CD4-positive, alpha-beta memory T cell (primary cell): Measurements from ENCODE around the gene IFI30. TPM values are rescaled to one million over a fixed set of nuclear protein-coding genes. Genes with fewer than 3 reads are reported as not detected.

ENCODE experiments used
- CTCF ChIA-PET: fragments of 350-600 bp; sonication (Branson Sonifier 250); formaldehyde crosslinking; loops from one replicate; lab custom pipeline; 2021; ENCODE audit warnings: inconsistent platforms; ENCODE audit not compliant: partially characterized antibody; lab: Charles Lee
- POLR2A ChIA-PET: fragments of 350-600 bp; sonication (Branson Sonifier 250); formaldehyde crosslinking; loops from one replicate; lab custom pipeline; 2021; ENCODE audit not compliant: partially characterized antibody; lab: Charles Lee
- DNase-seq, 5 donors: peaks; one replicate each; pipeline versions ENCODE4 v3.0.0 to v3.0.0-alpha.2; 2020 to 2022; ENCODE audit warnings: mixed read lengths in 1 of 5
- H3K27ac ChIP-seq: one replicate; pipeline ENCODE4 v1.7.0; 2013; ENCODE audit warnings: low read depth, low read length
- H3K27me3 ChIP-seq: 2 replicates; pipeline ENCODE4 v1.7.0; 2013; ENCODE audit warnings: mild to moderate bottlenecking, low read length, moderate library complexity; ENCODE audit not compliant: insufficient read depth
- H3K36me3 ChIP-seq: 2 replicates; pipeline ENCODE4 v1.7.0; 2013; ENCODE audit warnings: mild to moderate bottlenecking, low read length, moderate library complexity; ENCODE audit not compliant: insufficient read depth
- H3K4me1 ChIP-seq: 2 replicates; pipeline ENCODE4 v1.7.0; 2013; ENCODE audit warnings: mild to moderate bottlenecking, low read length, moderate library complexity; ENCODE audit not compliant: insufficient read depth
- H3K4me3 ChIP-seq, 2 donors: one replicate each; pipeline ENCODE4 v1.7.0; 2013; ENCODE audit warnings: low read length in 2 of 2, mild to moderate bottlenecking in 1 of 2
- H3K9me3 ChIP-seq, 2 donors: one replicate each; pipeline ENCODE4 v1.7.0; 2013; ENCODE audit warnings: low read length in 2 of 2, control low read depth in 1 of 2; ENCODE audit not compliant: control insufficient read depth in 1 of 2
- H3K27ac Mint-ChIP-seq, 7 donors: one replicate each; pipeline ENCODE4 v1.8.0; 2020 to 2021; ENCODE audit warnings: mixed read lengths in 7 of 7, mild to moderate bottlenecking in 6 of 7, inconsistent platforms in 3 of 7, moderate library complexity in 3 of 7
- H3K27me3 Mint-ChIP-seq, 2 donors: one replicate each; pipeline ENCODE4 v1.8.0; 2020 to 2021; ENCODE audit warnings: mixed read lengths in 2 of 2
- H3K36me3 Mint-ChIP-seq, 2 donors: one replicate each; pipeline ENCODE4 v1.8.0; 2020 to 2021; ENCODE audit warnings: mixed read lengths in 2 of 2, inconsistent platforms in 1 of 2, mild to moderate bottlenecking in 1 of 2
- H3K4me1 Mint-ChIP-seq, 4 donors: one replicate each; pipeline ENCODE4 v1.8.0; 2020 to 2021; ENCODE audit warnings: mixed read lengths in 4 of 4, mild to moderate bottlenecking in 1 of 4
- H3K4me3 Mint-ChIP-seq, 8 donors: one replicate each; pipeline ENCODE4 v1.8.0; 2020 to 2021; ENCODE audit warnings: mixed read lengths in 8 of 8, mild to moderate bottlenecking in 7 of 8, moderate library complexity in 6 of 8, inconsistent platforms in 3 of 8
- H3K9me3 Mint-ChIP-seq, 8 donors: one replicate each; pipeline ENCODE4 v1.8.0; 2020 to 2021; ENCODE audit warnings: mixed read lengths in 8 of 8, mild to moderate bottlenecking in 5 of 8, inconsistent platforms in 3 of 8, moderate library complexity in 1 of 8
- intact Hi-C: fragments of 100-400 bp; cut with micrococcal nuclease; formaldehyde crosslinking; loops from one replicate; pipeline ENCODE4 v1.15.1; 2023
- polyA plus RNA-seq, 2 donors: library from polyadenylated mRNA; unstranded; fragments of 300-500 nt; fragmentation: Illumina TruSeq; gene quantifications; one replicate each; pipeline ENCODE4 v1.2.3, GENCODE V29; 2021
- total RNA-seq, 2 experiments: library from RNA; stranded (reverse); gene quantifications; one replicate each; pipeline ENCODE4 v1.2.3, GENCODE V29; 2021

Gene IFI30
- total and polyA plus RNA-seq, 4 experiments from 2014 or later = 6.3 to 56.9 (median 32.5) TPM

- ChIA-PET CTCF (interaction anchor here (0.6 to 1.4 kb wide), 8 partner anchors 15 to 161 kb away, joined by 3 to 8 read pairs (median 5); partner anchors contain the start of gene GDF15), POLR2A (interaction anchor here (0.9 to 2.6 kb wide), 5 partner anchors 9 to 193 kb away, joined by 3 to 17 read pairs (median 4); partner anchors contain the start of genes JUND and RAB3A)
- Mint-ChIP-seq H3K27ac (peak overlapping the region in 3 of 7 donors; percentile 66 to 77 (median 74)), H3K9me3 (peaks cover 0 to 3% (median 0%) of the 10 kb centered on the region in 8 donors), H3K36me3 (no peaks in the 10 kb centered on the region), H3K4me1 (peaks cover 12 to 30% (median 22%) of the 10 kb centered on the region in 4 donors), H3K27me3 (peaks cover 48 to 55% of the 10 kb centered on the region in 2 donors), H3K4me3 (peak overlapping the region; percentile 83 to 91 (median 90))
- Histone ChIP-seq H3K27me3 (peaks cover 26% of the 10 kb centered on the region), H3K4me1 (peaks cover 26% of the 10 kb centered on the region), H3K4me3 (peak overlapping the region; percentile 28 to 45), H3K36me3 (no peaks in the 10 kb centered on the region), H3K9me3 (no peaks in the 10 kb centered on the region), H3K27ac (no peak overlapping the region)
- intact Hi-C loops = loop anchor here (2.0 kb wide), 1 partner anchor 72 kb away; the partner anchor contains the start of gene PIK3R2
- DNase-seq = peak; percentile 79 to 83 (median 81)
Measured at GRCh38 chr19:18224525-18225354, 51.1 kb downstream of the IFI30 start.

- intact Hi-C loops = loop anchor here (2.0 kb wide), 1 partner anchor 73 kb away; the partner anchor contains the start of gene PIK3R2
- no peaks in the 10 kb centered on the region for H3K9me3 ChIP-seq
- Mint-ChIP-seq H3K4me3 (peak overlapping the region in 3 of 8 donors; percentile 89 to 91 (median 90)), H3K36me3 (no peaks in the 10 kb centered on the region), H3K9me3 (peaks cover 0 to 2% (median 0%) of the 10 kb centered on the region in 8 donors), H3K4me1 (peaks cover 10 to 30% (median 19%) of the 10 kb centered on the region in 4 donors), H3K27ac (no peak overlapping the region), H3K27me3 (peaks cover 47 to 55% of the 10 kb centered on the region in 2 donors)
- H3K27me3 ChIP-seq = peaks cover 26% of the 10 kb centered on the region
- CTCF ChIA-PET = no interaction called here
- H3K4me1 ChIP-seq = peaks cover 26% of the 10 kb centered on the region
- DNase-seq = no peak
- POLR2A ChIA-PET = interaction anchor here (2.6 kb wide), 1 partner anchor 56 kb away, joined by 10 read pairs; the partner anchor contains the start of gene JUND
- no peaks in the 10 kb centered on the region for H3K36me3 ChIP-seq
- no peak overlapping the region for H3K4me3 ChIP-seq
- no peak overlapping the region for H3K27ac ChIP-seq
Measured at GRCh38 chr19:18225355-18225701, 51.7 kb downstream of the IFI30 start.

GRCh38 chr19:18225702-18226468 lies 52.3 kb downstream of the IFI30 start, which contains the start of gene PDE4C:
Gene PDE4C, minus strand, starts transcription at chr19:18226438. Its CDS starts 23 bp downstream, at chr19:18226415.
- H3K4me3 Mint-ChIP-seq = peak within 1 kb of the TSS in 4 of 8 donors; percentile 32 to 91 (median 90)
- DNase-seq = no peak

GRCh38 chr19:18226956-18227780 lies 53.6 kb downstream of the IFI30 start:
- H3K4me1 ChIP-seq = peaks cover 26% of the 10 kb centered on the region
- no peak overlapping the region for H3K4me3 ChIP-seq
- intact Hi-C loops = no loop called here
- peaks cover 49 to 54% of the 10 kb centered on the region in 2 donors for H3K27me3 Mint-ChIP-seq
- H3K27me3 ChIP-seq = peaks cover 32% of the 10 kb centered on the region
- no peaks in the 10 kb centered on the region for H3K9me3 ChIP-seq
- no peaks in the 10 kb centered on the region for H3K36me3 ChIP-seq
- peaks cover 0 to 4% of the 10 kb centered on the region in 2 donors for H3K36me3 Mint-ChIP-seq
- H3K9me3 Mint-ChIP-seq = peaks cover 0 to 2% (median 0%) of the 10 kb centered on the region in 8 donors
- CTCF ChIA-PET = interaction anchor here (1.2 kb wide), 1 partner anchor 185 kb away, joined by 3 read pairs; no protein-coding TSS in a partner anchor
- no peak overlapping the region for H3K27ac ChIP-seq
- no peak overlapping the region for H3K27ac Mint-ChIP-seq
- no peak for DNase-seq
- H3K4me1 Mint-ChIP-seq = peaks cover 10 to 27% (median 18%) of the 10 kb centered on the region in 4 donors
- POLR2A ChIA-PET = no interaction called here
- H3K4me3 Mint-ChIP-seq = peak overlapping the region in 2 of 8 donors; percentile 32 to 35

More at GRCh38 chr19:18225702-18226468, 52.3 kb downstream of the IFI30 start, which contains the start of gene PDE4C:
- peaks cover 26% of the 10 kb centered on the region for H3K27me3 ChIP-seq
- intact Hi-C loops = loop anchor here (2.0 kb wide), 1 partner anchor 73 kb away; the partner anchor contains the start of gene PIK3R2
- ChIA-PET POLR2A (no interaction called here), CTCF (interaction anchor here (1.2 kb wide), 1 partner anchor 186 kb away, joined by 3 read pairs; no protein-coding TSS in a partner anchor)
- Mint-ChIP-seq H3K27me3 (peaks cover 47 to 57% of the 10 kb centered on the region in 2 donors), H3K9me3 (peaks cover 0 to 2% (median 0%) of the 10 kb centered on the region in 8 donors), H3K27ac (no peak within 1 kb of the TSS), H3K4me1 (peaks cover 10 to 30% (median 19%) of the 10 kb centered on the region in 4 donors), H3K36me3 (peaks cover 0 to 4% of the 10 kb centered on the region in 2 donors)
- no peak within 1 kb of the TSS for H3K4me3 ChIP-seq
- no peaks in the 10 kb centered on the region for H3K36me3 ChIP-seq
- no peaks in the 10 kb centered on the region for H3K9me3 ChIP-seq
- no peak within 1 kb of the TSS for H3K27ac ChIP-seq
- peaks cover 26% of the 10 kb centered on the region for H3K4me1 ChIP-seq

Other genes starting within 250 kb of the IFI30 start
- gene CCDC124, start 240.8 kb upstream of the IFI30 start, total RNA-seq = 10 to 100 TPM; 30.0 to 34.2 TPM
- gene CCDC124, start 240.8 kb upstream of the IFI30 start, polyA plus RNA-seq = 10 to 100 TPM; 24.5 to 49.9 TPM
- not detected for gene KCNN1, start 206.7 kb upstream of the IFI30 start, total RNA-seq
- not detected for gene KCNN1, start 206.7 kb upstream of the IFI30 start, polyA plus RNA-seq
- 100 to 1,000 TPM; 136 to 138 TPM for gene ARRDC2, start 165.6 kb upstream of the IFI30 start, total RNA-seq
- gene ARRDC2, start 165.6 kb upstream of the IFI30 start, polyA plus RNA-seq = 10 to 100 TPM; 39.8 to 47.9 TPM
- 10 to 100 TPM; 39.3 to 42.1 TPM for gene IL12RB1, start 86.9 kb upstream of the IFI30 start, total RNA-seq
- 10 to 100 TPM; 35.0 to 55.1 TPM for gene IL12RB1, start 86.9 kb upstream of the IFI30 start, polyA plus RNA-seq
- gene MAST3, start 76.0 kb upstream of the IFI30 start, total RNA-seq = 10 to 100 TPM; 51.6 to 53.9 TPM
- 10 to 100 TPM in 1 of 2 donors, 1 to 10 TPM in 1; 4.3 to 16.7 TPM for gene MAST3, start 76.0 kb upstream of the IFI30 start, polyA plus RNA-seq
- gene PIK3R2, start 20.6 kb upstream of the IFI30 start, total RNA-seq = 10 to 100 TPM; 18.1 to 23.0 TPM
- gene PIK3R2, start 20.6 kb upstream of the IFI30 start, polyA plus RNA-seq = 1 to 10 TPM; 1.5 to 6.6 TPM
- gene MPV17L2, start 19.4 kb downstream of the IFI30 start, total RNA-seq = 1 to 10 TPM; 7.6 to 7.8 TPM
- 10 to 100 TPM; 10.5 to 13.7 TPM for gene MPV17L2, start 19.4 kb downstream of the IFI30 start, polyA plus RNA-seq
- gene RAB3A, start 30.2 kb downstream of the IFI30 start, total RNA-seq = 1 to 10 TPM; 4.7 to 4.8 TPM
- gene RAB3A, start 30.2 kb downstream of the IFI30 start, polyA plus RNA-seq = 1 to 10 TPM in 1 of 2 donors, under 1 TPM in 1; 0.59 to 1.0 TPM
- under 1 TPM in 1 of 2 experiments, not detected in 1; 0.52 TPM for gene PDE4C, start 52.6 kb downstream of the IFI30 start, total RNA-seq
- not detected for gene PDE4C, start 52.6 kb downstream of the IFI30 start, polyA plus RNA-seq
- gene IQCN, start 100.6 kb downstream of the IFI30 start, total RNA-seq = 1 to 10 TPM; 5.5 to 5.8 TPM
- 1 to 10 TPM in 1 of 2 donors, under 1 TPM in 1; 0.13 to 1.8 TPM for gene IQCN, start 100.6 kb downstream of the IFI30 start, polyA plus RNA-seq
- 100 to 1,000 TPM; 163 TPM for gene JUND, start 107.8 kb downstream of the IFI30 start, total RNA-seq
- 100 to 1,000 TPM in 1 of 2 donors, 10 to 100 TPM in 1; 16.5 to 133 TPM for gene JUND, start 107.8 kb downstream of the IFI30 start, polyA plus RNA-seq
- gene LSM4, start 149.3 kb downstream of the IFI30 start, total RNA-seq = 10 to 100 TPM; 64.2 to 65.0 TPM
- gene LSM4, start 149.3 kb downstream of the IFI30 start, polyA plus RNA-seq = 100 to 1,000 TPM; 121 to 164 TPM
- 10 to 100 TPM; 46.2 to 49.2 TPM for gene PGPEP1, start 166.8 kb downstream of the IFI30 start, total RNA-seq
- 1 to 10 TPM; 6.8 to 8.0 TPM for gene PGPEP1, start 166.8 kb downstream of the IFI30 start, polyA plus RNA-seq
- 1 to 10 TPM; 1.2 TPM for gene GDF15, start 212.3 kb downstream of the IFI30 start, total RNA-seq
- gene GDF15, start 212.3 kb downstream of the IFI30 start, polyA plus RNA-seq = not detected
- gene LRRC25, start 223.8 kb downstream of the IFI30 start, total RNA-seq = under 1 TPM; 0.73 to 0.91 TPM
- under 1 TPM in 1 of 2 donors, not detected in 1; 0.07 TPM for gene LRRC25, start 223.8 kb downstream of the IFI30 start, polyA plus RNA-seq
- 10 to 100 TPM; 71.3 to 73.4 TPM for gene SSBP4, start 245.6 kb downstream of the IFI30 start, total RNA-seq
- gene SSBP4, start 245.6 kb downstream of the IFI30 start, polyA plus RNA-seq = 100 to 1,000 TPM in 1 of 2 donors, 10 to 100 TPM in 1; 81.5 to 108 TPM